GM20000 (cell line): ENCODE measurements around the gene FAU.
"Not testable (repeated sequence)": the region's sequence is repeated elsewhere in the genome, so short reads cannot be mapped to it uniquely, and the experiment has no call there.

Experiments used
- DNase-seq: peaks from one replicate; pipeline ENCODE4 v3.0.0; 2012; ENCODE audit warnings: low spot score
- CTCF ChIP-seq: IDR thresholded peaks from 2 replicates; pipeline ENCODE4 v1.5.1; 2012; ENCODE audit warnings: mild to moderate bottlenecking, control low read depth; ENCODE audit errors: extremely low read depth, missing control alignments

Gene FAU

GRCh38 chr11:65151331-65151899 is 29.5 kb upstream of the FAU start:
- no peak for TF ChIP-seq CTCF
- DNase-seq: no peak

- peak; percentile 23 for DNase-seq
- TF ChIP-seq CTCF: no peak
Measured at GRCh38 chr11:65150509-65151299, 28.8 kb upstream of the FAU start.

- DNase-seq: not testable (repeated sequence)
Measured at GRCh38 chr11:65150131-65150508, 28.2 kb upstream of the FAU start.

GRCh38 chr11:65148657-65149056 is 26.7 kb upstream of the FAU start:
- TF ChIP-seq CTCF: no peak
- DNase-seq: no peak

DNA sequence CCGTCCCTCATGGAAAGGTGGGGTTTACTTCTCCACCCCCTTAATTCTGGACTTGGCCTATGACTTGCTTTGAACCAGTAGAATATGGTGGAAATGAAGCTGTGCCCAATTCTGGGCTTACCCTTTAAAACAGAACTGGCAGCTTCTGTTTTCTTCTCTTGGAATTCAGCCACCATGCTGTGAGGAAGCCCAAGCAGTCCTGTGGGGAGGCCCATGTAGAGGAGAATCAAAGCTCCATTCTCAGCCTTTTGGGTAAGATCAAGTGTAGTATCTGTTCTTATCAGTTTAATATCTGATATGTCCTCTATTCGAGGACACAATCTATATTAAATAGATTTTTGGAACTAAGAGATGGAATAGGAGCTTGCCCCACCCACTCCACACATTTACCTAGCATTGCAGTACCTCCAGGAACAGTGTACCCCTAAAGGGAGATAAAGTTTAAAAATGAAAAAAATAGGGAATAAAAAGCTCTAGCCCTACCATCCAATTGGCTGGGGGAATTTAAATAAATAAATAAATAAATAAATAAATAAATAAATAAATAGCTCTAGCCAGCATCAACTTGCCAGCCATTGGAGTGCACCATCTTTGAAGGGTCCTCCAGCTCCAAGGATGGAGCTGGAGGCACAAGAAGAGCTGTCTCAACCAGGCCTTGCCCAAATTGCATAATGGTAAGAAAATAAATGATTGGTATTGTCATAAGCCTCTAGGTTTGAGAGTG is 25.6 kb upstream of the FAU start:
- TF ChIP-seq CTCF: no peak
- DNase-seq: no peak

DNA sequence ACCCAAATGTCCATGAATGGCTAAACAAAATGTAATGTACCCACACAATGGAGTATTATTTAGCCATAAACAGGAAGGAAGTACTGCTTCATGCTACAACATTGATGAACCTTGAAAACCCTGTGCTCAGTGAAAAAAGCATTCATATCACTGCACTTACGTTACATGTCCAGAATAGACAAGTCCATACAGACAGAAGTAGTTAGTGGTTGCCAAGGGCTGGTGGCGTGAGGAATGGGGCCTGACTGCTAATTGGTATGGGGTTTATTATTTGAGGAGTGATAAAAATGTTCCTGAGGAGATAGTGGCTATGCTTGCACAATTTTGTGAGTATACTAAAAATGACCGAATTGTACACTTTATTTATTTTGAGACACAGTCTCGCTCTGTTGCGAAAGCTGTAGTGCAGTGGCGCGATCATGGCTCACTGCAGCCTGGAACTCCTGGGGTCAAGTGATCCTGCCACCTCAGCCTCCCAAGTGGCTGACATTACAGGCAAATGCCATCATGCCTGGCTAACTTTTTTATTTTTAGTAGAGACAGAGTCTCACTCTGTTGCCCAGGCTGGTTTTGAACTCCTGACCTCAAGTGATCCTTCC is 20.1 kb upstream of the FAU start:
- no peak for TF ChIP-seq CTCF
- DNase-seq: no peak

DNA sequence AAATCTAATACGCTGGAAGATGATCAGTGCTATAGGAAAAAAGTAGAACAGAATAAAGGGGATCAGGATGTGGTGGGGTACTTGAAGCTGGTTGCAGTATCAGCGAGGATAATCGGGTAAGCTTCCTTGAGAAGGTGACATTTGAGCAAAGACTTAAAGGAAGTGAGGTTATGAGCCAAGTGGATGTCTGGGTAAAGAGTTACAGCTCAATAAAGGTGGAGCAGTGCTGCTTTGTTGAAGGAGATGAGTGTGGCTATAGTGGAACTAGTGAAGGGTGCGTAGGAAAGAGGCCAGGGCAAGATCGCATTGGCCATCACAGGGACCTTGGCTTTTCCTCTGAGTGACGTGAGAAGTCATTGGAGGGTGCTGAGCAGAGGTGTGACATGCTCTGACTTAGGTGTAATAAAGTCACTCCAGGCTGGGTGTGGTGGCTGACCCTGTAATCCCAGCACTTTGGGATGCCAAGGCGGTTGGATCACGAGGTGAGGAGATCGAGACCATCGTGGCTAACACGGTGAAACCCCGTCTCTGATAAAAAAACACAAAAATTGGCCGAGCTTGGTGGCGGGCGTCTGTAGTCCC is 14.7 kb upstream of the FAU start:
- TF ChIP-seq CTCF: no peak
- no peak for DNase-seq
